Muscle layer of colon (tissue), 2 donors: ENCODE data around the gene TCF7L1.
A peak's percentile ranks its signal among the peaks of the same experiment; 100 is the strongest.

Source experiments
- H3K27ac ChIP-seq: one replicate; pipeline ENCODE4 v1.7.0; 2013; ENCODE audit warnings: low read depth, mild to moderate bottlenecking, low read length, moderate library complexity
- H3K27me3 ChIP-seq, 2 donors: one replicate each; pipeline ENCODE4 v1.7.0; 2013; ENCODE audit warnings: low read length in 2 of 2, mild to moderate bottlenecking in 2 of 2; ENCODE audit not compliant: insufficient read depth in 2 of 2, control insufficient read depth in 1 of 2
- H3K36me3 ChIP-seq: one replicate; pipeline ENCODE4 v1.7.0; 2013; ENCODE audit warnings: mild to moderate bottlenecking, low read length; ENCODE audit not compliant: insufficient read depth
- H3K4me1 ChIP-seq: one replicate; pipeline ENCODE4 v1.7.0; 2013; ENCODE audit warnings: mild to moderate bottlenecking, low read length; ENCODE audit not compliant: insufficient read depth
- H3K4me3 ChIP-seq, 2 donors: one replicate each; pipeline ENCODE4 v1.7.0; 2013; ENCODE audit warnings: low read length in 2 of 2, low read depth in 1 of 2, mild to moderate bottlenecking in 1 of 2, moderate library complexity in 1 of 2
- H3K9ac ChIP-seq: one replicate; pipeline ENCODE4 v1.7.0; 2013; ENCODE audit warnings: low read length
- H3K9me3 ChIP-seq: one replicate; pipeline ENCODE4 v1.7.0; 2013; ENCODE audit warnings: mild to moderate bottlenecking, low read length
- donor health status: abdominal sarcoma.
- donor health status: Adenocarcinoma of cecum.

TCF7L1 gene

DNA sequence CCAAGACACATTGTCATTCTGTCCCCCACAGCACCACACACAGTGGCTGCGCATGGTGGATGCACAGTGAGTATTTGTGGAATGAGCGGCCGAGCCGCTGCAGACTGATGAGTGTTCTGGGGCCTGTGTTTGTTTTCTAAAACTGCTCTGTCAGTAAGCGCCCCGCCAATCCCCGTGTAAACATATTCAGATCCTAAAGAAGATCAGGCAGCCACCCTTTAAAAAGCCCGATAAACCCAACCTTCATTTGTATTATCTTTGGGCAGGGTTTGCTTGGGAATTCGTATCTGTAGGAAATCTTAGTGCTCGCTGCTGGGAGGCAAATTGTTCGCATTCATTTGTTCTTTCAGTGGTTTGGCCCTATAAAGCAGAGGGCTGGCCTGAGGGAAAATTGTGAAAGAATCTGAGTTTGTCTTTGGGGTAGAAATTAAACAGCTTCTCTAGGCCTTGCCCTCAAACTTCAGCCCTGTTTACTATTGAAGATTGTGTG lies 126.0 kb downstream of the TCF7L1 start:
- Histone ChIP-seq H3K4me1 (peaks cover 35% of the 10 kb centered on the region), H3K27me3 (no peaks in the 10 kb centered on the region), H3K4me3 (no peak overlapping the region), H3K36me3 (no peaks in the 10 kb centered on the region), H3K27ac (no peak overlapping the region), H3K9me3 (no peaks in the 10 kb centered on the region), H3K9ac (no peak overlapping the region)

DNA sequence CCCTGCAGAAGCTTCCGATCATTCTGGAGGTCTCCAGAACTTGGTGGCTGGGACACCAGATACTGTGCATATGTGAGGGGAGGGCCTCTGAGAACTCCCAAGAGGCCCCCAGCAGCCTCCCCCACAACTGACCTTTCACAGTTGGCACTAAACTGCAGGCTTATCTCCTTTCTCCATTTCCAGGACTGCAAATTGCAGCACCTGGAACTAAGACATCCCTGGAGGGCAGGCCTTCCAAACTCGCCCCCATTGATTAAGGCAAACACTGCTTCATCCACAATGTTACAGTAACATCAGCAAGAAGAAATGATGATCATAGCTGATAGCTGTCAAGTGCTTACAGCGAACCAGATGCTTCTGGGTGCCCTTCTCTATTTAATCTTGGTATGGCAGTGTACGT lies 126.7 kb downstream of the TCF7L1 start:
- no peak overlapping the region for H3K4me3 ChIP-seq

DNA sequence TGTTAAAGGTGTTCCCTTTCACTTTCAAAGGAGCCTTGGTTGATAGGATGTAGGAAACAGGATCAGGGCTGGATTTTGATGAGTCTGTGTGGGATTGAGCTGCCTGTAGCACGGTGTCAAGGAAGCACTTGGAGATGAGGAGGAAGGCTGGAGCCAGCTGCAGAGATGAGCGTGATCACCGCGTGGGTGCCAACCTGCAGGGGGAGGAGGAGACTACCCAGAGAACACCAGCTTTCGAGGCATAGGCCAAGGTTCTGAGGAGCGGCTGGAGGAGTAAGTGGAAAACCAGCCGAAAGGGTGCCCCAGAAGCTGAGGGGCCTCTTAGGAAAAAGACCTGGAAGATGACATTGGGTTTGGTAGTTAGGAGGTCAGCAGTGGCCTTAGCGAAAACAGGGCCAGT lies 130.4 kb downstream of the TCF7L1 start:
- Histone ChIP-seq H3K4me1 (peaks cover 30% of the 10 kb centered on the region), H3K36me3 (no peaks in the 10 kb centered on the region), H3K27me3 (no peaks in the 10 kb centered on the region), H3K9me3 (no peaks in the 10 kb centered on the region), H3K9ac (no peak overlapping the region), H3K27ac (no peak overlapping the region), H3K4me3 (no peak overlapping the region)

More for the DNA sequence above, 126.7 kb downstream of the TCF7L1 start:
- Histone ChIP-seq H3K9ac (no peak overlapping the region), H3K27me3 (no peaks in the 10 kb centered on the region), H3K9me3 (no peaks in the 10 kb centered on the region), H3K27ac (no peak overlapping the region), H3K36me3 (no peaks in the 10 kb centered on the region), H3K4me1 (peaks cover 36% of the 10 kb centered on the region)

DNA sequence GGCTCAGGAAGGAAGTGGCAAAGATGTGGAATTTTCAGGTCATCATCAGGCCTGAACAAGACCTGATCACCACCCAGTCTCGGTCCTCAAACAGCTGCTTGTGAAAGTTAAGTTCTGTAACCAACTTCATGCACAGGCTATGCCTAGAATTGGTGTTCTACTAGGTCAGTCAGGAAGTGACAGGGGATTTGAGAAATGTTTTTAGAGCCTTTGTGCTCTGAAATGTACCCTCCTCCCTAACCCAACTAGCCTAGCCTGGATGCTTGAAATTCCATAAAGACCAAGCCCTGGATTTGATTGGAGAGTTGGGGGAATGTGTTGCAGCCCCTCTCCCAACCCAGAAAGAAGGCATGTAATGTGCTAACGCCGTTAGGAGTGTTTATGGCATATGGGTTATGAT lies 131.3 kb downstream of the TCF7L1 start:
- no peaks in the 10 kb centered on the region for H3K9me3 ChIP-seq
- no peak overlapping the region for H3K27ac ChIP-seq
- H3K9ac ChIP-seq: no peak overlapping the region
- H3K4me3 ChIP-seq: no peak overlapping the region
- H3K4me1 ChIP-seq: peaks cover 25% of the 10 kb centered on the region
- H3K36me3 ChIP-seq: no peaks in the 10 kb centered on the region
- no peaks in the 10 kb centered on the region for H3K27me3 ChIP-seq

GRCh38 chr2:85265304-85265703 lies 132.1 kb downstream of the TCF7L1 start:
- Histone ChIP-seq H3K36me3 (no peaks in the 10 kb centered on the region), H3K27ac (peak overlapping the region; percentile 1), H3K9ac (no peak overlapping the region), H3K4me3 (no peak overlapping the region), H3K27me3 (no peaks in the 10 kb centered on the region), H3K9me3 (no peaks in the 10 kb centered on the region), H3K4me1 (peaks cover 33% of the 10 kb centered on the region)

DNA sequence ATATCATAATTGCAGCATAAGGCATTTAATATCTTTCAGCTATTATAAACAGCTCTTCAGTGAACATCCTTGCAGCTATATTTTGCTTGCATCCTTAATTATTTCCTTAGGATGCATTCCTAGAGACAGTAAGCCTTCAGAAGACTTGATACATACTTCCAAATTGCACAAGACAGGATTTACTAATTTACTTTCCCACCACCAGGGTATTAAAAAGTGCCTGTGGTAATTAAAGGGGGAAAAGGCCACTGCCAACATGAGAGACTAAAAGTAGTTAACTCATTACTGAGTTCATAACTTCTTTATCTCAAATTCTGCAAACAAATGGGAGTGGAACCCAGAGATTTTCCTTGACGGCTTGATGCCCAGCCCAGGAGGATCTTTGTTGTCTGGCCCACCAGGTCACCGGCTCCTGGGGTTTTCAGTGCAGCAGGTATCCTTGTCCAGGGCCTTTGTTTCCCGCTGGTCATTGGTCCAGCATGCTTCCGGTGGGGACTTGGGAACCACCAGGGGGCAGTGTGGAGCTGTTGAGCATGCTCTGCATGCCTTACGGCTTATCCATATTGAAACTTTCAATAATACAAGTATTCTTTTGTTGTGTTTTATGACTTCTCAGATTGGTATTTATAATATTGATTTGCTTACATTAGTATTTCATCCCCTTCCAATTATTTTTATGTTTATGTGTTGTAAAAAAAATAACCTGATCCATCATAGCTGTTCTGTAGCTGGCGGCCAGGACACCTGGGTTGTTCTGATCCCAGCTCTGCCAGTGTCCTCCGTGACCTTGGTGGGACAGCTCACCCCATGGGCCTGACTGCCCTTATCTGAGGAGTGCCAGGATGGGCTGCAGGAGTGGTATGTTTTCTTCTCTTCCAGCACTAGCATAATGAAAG lies 133.2 kb downstream of the TCF7L1 start:
- Histone ChIP-seq H3K27ac (no peak overlapping the region), H3K4me3 (no peak overlapping the region), H3K27me3 (no peaks in the 10 kb centered on the region), H3K9ac (no peak overlapping the region), H3K36me3 (no peaks in the 10 kb centered on the region), H3K9me3 (no peaks in the 10 kb centered on the region), H3K4me1 (peaks cover 33% of the 10 kb centered on the region)

DNA sequence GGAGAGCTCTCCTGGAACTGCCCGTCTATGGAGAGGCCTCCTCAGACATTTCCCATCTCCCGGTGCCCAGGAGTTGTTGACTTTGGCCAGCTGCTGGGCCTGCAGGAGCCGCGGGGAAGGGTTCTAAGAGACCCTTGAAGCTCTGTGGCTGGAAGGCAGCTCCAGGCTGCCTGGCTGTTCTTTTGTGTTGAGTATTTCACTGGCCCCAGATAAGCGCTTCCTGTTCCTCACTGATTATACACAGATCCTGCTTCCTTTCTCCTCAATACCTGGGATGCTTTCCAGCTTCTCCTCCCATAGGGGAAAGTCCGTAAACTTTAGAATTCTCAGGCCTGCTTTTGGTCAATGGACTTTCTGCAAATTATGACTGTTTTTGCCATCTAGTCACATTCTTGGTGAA lies 136.8 kb downstream of the TCF7L1 start:
- Histone ChIP-seq H3K9me3 (no peaks in the 10 kb centered on the region), H3K9ac (no peak overlapping the region), H3K36me3 (no peaks in the 10 kb centered on the region), H3K4me1 (peaks cover 35% of the 10 kb centered on the region), H3K27ac (peak overlapping the region; percentile 7), H3K4me3 (no peak overlapping the region), H3K27me3 (no peaks in the 10 kb centered on the region)

- peaks cover 22% of the 10 kb centered on the region for H3K4me1 ChIP-seq
- H3K9me3 ChIP-seq: no peaks in the 10 kb centered on the region
- H3K27me3 ChIP-seq: no peaks in the 10 kb centered on the region
- H3K9ac ChIP-seq: no peak overlapping the region
- H3K4me3 ChIP-seq: no peak overlapping the region
- H3K36me3 ChIP-seq: no peaks in the 10 kb centered on the region
- no peak overlapping the region for H3K27ac ChIP-seq
Observed at GRCh38 chr2:85272357-85272756, 139.2 kb downstream of the TCF7L1 start.

DNA sequence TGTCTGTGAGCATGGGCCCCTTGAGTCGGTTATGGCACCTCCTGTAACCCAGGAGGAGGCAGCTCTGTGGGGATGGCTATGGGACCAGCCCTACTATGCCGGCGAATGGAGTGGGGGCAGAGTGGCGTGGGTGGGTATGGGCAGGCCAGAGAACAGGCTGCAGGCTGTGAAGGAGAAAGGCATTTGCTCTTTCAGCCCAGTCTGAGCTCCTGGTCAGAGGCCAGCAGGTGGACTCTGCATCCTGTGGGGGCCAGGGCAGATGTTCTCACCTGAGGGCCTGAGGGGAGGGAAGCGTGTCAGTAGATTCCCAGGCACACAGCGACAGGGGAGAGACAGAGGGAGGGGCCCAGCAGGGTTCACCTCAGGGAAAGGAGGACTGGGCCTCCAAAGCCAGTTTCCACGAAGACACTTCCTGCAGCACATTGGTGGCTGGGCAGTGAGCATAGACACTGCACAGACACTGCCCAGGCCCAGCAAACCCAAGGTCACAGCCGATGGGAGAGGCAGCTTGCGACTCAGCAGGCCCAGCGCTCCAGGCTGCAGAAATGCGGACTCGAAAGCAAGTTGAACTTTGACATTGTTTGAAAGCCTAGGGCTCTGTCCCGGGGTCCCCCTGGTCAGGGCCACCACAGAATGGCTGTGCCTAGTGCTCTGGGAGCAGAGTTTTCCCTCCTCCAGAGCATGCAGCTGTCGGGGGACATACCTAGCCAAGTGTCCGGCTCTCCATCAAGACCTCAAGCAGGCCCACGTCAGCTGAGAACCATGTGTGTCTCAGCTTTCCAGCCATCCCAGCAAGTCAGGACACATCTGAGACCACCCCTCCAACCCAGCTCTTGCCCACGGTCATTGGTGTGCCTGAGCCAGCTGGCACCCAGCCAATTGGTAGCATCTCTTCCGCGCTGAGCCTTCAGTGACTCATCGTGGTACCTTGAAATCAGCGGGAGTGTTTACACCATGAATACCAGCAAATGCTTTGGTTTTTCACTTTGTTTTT lies 140.8 kb downstream of the TCF7L1 start:
- Histone ChIP-seq H3K36me3 (no peaks in the 10 kb centered on the region), H3K4me1 (peaks cover 39% of the 10 kb centered on the region), H3K27ac (peak overlapping the region; percentile 1), H3K9ac (no peak overlapping the region), H3K9me3 (no peaks in the 10 kb centered on the region), H3K4me3 (no peak overlapping the region), H3K27me3 (no peaks in the 10 kb centered on the region)

DNA sequence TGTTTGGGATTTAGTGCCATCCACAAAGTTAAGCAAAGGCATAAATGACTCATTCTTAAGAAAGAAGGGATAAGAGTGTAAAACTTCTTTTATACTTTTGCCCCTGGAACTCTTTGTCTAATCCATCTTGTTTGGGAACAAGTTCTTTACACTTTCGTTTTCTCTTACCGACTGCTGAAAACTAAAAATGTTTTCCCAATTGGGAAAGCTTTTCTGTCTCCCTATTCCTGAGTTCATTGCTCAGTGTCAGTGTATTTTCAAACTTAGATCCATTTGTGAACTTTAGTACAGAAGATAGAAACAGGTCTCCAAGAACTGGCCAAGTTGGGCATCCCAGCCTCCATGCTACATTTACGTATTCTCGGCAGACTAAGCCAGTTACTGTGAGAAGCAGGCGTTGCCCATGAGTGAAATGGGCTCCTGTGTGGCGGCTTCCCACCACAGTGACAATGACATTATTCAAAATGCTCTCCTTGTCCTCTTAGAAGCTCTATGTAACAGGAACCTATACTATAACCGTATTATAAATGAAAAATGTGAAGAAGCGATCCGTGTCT lies 142.9 kb downstream of the TCF7L1 start:
- Histone ChIP-seq H3K27ac (peak overlapping the region; percentile 35), H3K4me3 (peak overlapping the region; percentile 11 to 17), H3K9me3 (no peaks in the 10 kb centered on the region), H3K9ac (no peak overlapping the region), H3K36me3 (no peaks in the 10 kb centered on the region), H3K27me3 (no peaks in the 10 kb centered on the region), H3K4me1 (peaks cover 31% of the 10 kb centered on the region)

- Histone ChIP-seq H3K4me1 (peaks cover 31% of the 10 kb centered on the region), H3K27ac (peak overlapping the region; percentile 35), H3K36me3 (no peaks in the 10 kb centered on the region), H3K9ac (no peak overlapping the region), H3K4me3 (peak overlapping the region in 1 of 2 donors; percentile 17), H3K9me3 (no peaks in the 10 kb centered on the region), H3K27me3 (no peaks in the 10 kb centered on the region)
Observed at GRCh38 chr2:85276571-85277118, 143.5 kb downstream of the TCF7L1 start.
